Adipocyte (in vitro differentiated cells): ENCODE data around the gene CELA2A.
"Not testable (repeated sequence)": the region's sequence is repeated elsewhere in the genome, so short reads cannot be mapped to it uniquely, and the experiment has no call there.

ENCODE experiments used
- DNase-seq: peaks from one replicate; pipeline ENCODE4 v3.0.0-alpha.2; 2015; ENCODE audit warnings: low read depth
- H3K27me3 ChIP-seq: replicated peaks from 2 replicates; pipeline ENCODE4 v1.7.0; 2013; ENCODE audit warnings: mild to moderate bottlenecking, low read length, moderate library complexity; ENCODE audit not compliant: control insufficient read depth, insufficient read depth
- H3K36me3 ChIP-seq: 2 replicates; pipeline ENCODE4 v1.7.0; 2013; ENCODE audit warnings: low read length, mild to moderate bottlenecking, moderate library complexity; ENCODE audit not compliant: control insufficient read depth, insufficient read depth, severe bottlenecking
- H3K4me1 ChIP-seq: 2 replicates; pipeline ENCODE4 v1.7.0; 2013; ENCODE audit warnings: mild to moderate bottlenecking, low read length, moderate library complexity; ENCODE audit not compliant: control insufficient read depth, insufficient read depth
- H3K4me3 ChIP-seq: 2 replicates; pipeline ENCODE4 v1.7.0; 2013; ENCODE audit warnings: mild to moderate bottlenecking, low read length, moderate library complexity
- H3K9ac ChIP-seq: 2 replicates; pipeline ENCODE4 v1.7.0; 2013; ENCODE audit warnings: mild to moderate bottlenecking, low read length, moderate library complexity
- H3K9me3 ChIP-seq: 2 replicates; pipeline ENCODE4 v1.7.0; 2013; ENCODE audit warnings: mild to moderate bottlenecking, low read length, moderate library complexity; ENCODE audit not compliant: control insufficient read depth

Gene CELA2A

GRCh38 chr1:15472587-15472986, 16.1 kb downstream of the CELA2A start:
- Histone ChIP-seq H3K27me3 (no peaks in the 10 kb centered on the region), H3K36me3 (no peaks in the 10 kb centered on the region), H3K9ac (no peak overlapping the region), H3K4me1 (no peaks in the 10 kb centered on the region), H3K9me3 (peaks cover 8% of the 10 kb centered on the region), H3K4me3 (no peak overlapping the region)
- no peak for DNase-seq

- H3K9ac ChIP-seq, result no peak within 1 kb of the TSS
- H3K4me1 ChIP-seq, result no peaks in the 10 kb centered on the region
- peaks cover 5% of the 10 kb centered on the region for H3K9me3 ChIP-seq
- no peak for DNase-seq
- no peak within 1 kb of the TSS for H3K4me3 ChIP-seq
- H3K27me3 ChIP-seq, result no peaks in the 10 kb centered on the region
- no peaks in the 10 kb centered on the region for H3K36me3 ChIP-seq
Measured at GRCh38 chr1:15475752-15476314, 19.3 kb downstream of the CELA2A start, which contains the start of gene CELA2B. TSS of gene CELA2B (plus strand) at chr1:15476104. CDS start at chr1:15476126, 22 bp downstream.

- no peaks in the 10 kb centered on the region for H3K4me1 ChIP-seq
- DNase-seq, result no peak
- no peaks in the 10 kb centered on the region for H3K9me3 ChIP-seq
- H3K4me3 ChIP-seq, result no peak overlapping the region
- H3K9ac ChIP-seq, result no peak overlapping the region
- H3K36me3 ChIP-seq, result no peaks in the 10 kb centered on the region
- H3K27me3 ChIP-seq, result no peaks in the 10 kb centered on the region
Measured at GRCh38 chr1:15476927-15477326, 20.4 kb downstream of the CELA2A start.

- no peak for DNase-seq
- H3K27me3 ChIP-seq, result no peaks in the 10 kb centered on the region
- H3K9ac ChIP-seq, result no peak overlapping the region
- H3K4me3 ChIP-seq, result no peak overlapping the region
- H3K9me3 ChIP-seq, result no peaks in the 10 kb centered on the region
- H3K4me1 ChIP-seq, result no peaks in the 10 kb centered on the region
- no peaks in the 10 kb centered on the region for H3K36me3 ChIP-seq
Measured at GRCh38 chr1:15477646-15478212, 21.2 kb downstream of the CELA2A start.

GRCh38 chr1:15479654-15480347, 23.3 kb downstream of the CELA2A start:
- Histone ChIP-seq H3K9ac (no peak overlapping the region), H3K4me1 (no peaks in the 10 kb centered on the region), H3K27me3 (no peaks in the 10 kb centered on the region), H3K9me3 (no peaks in the 10 kb centered on the region), H3K36me3 (no peaks in the 10 kb centered on the region), H3K4me3 (no peak overlapping the region)
- no peak for DNase-seq

- not testable (repeated sequence) for H3K36me3 ChIP-seq, H3K9ac ChIP-seq, H3K4me1 ChIP-seq, H3K27me3 ChIP-seq, H3K4me3 ChIP-seq, DNase-seq, H3K9me3 ChIP-seq
Measured at GRCh38 chr1:15482455-15482854, 25.9 kb downstream of the CELA2A start.

GRCh38 chr1:15482983-15483543, 26.5 kb downstream of the CELA2A start:
- H3K27me3 ChIP-seq, H3K4me1 ChIP-seq, DNase-seq, H3K4me3 ChIP-seq, H3K9me3 ChIP-seq, H3K36me3 ChIP-seq, H3K9ac ChIP-seq: not testable (repeated sequence)

GRCh38 chr1:15483971-15484370, 27.4 kb downstream of the CELA2A start:
- Histone ChIP-seq H3K4me1 (no peaks in the 10 kb centered on the region), H3K9ac (no peak overlapping the region), H3K4me3 (no peak overlapping the region), H3K9me3 (no peaks in the 10 kb centered on the region), H3K27me3 (no peaks in the 10 kb centered on the region), H3K36me3 (no peaks in the 10 kb centered on the region)
- DNase-seq, result no peak

- DNase-seq, H3K4me1 ChIP-seq, H3K4me3 ChIP-seq, H3K27me3 ChIP-seq, H3K9ac ChIP-seq, H3K36me3 ChIP-seq, H3K9me3 ChIP-seq: not testable (repeated sequence)
Measured at GRCh38 chr1:15484443-15484842, 27.9 kb downstream of the CELA2A start.

- Histone ChIP-seq H3K27me3 (no peaks in the 10 kb centered on the region), H3K9me3 (no peaks in the 10 kb centered on the region)
- DNase-seq, result no peak
Measured at GRCh38 chr1:15485636-15486035, 29.1 kb downstream of the CELA2A start.

GRCh38 chr1:15486844-15487610, 30.5 kb downstream of the CELA2A start:
- not testable (repeated sequence) for H3K9ac ChIP-seq, H3K4me1 ChIP-seq, H3K27me3 ChIP-seq, H3K9me3 ChIP-seq, H3K36me3 ChIP-seq, H3K4me3 ChIP-seq, DNase-seq

More at GRCh38 chr1:15485636-15486035, 29.1 kb downstream of the CELA2A start:
- Histone ChIP-seq H3K4me3 (no peak overlapping the region), H3K36me3 (no peaks in the 10 kb centered on the region), H3K9ac (no peak overlapping the region), H3K4me1 (no peaks in the 10 kb centered on the region)
